DOHH2 (cell line): Measurements from ENCODE around the gene PLEKHG5.

Source experiments
- EZH2phosphoT487 ChIP-seq: fragments of 200-600 bp; sonication (generic); IDR thresholded peaks from 2 replicates; pipeline ENCODE4 v1.6.1; 2017; ENCODE audit warnings: borderline replicate concordance, mild to moderate bottlenecking, antibody characterized with exemption, low read length, moderate library complexity, mixed read lengths
- TF ChIP-seq, protein P1 (sequence below): fragments of 200-600 bp; sonication (generic); IDR thresholded peaks from one replicate; pipeline ENCODE4 v1.5.1; 2014; ENCODE audit warnings: antibody characterized with exemption, mild to moderate bottlenecking, low read depth, low read length; ENCODE audit not compliant: poor library complexity, severe bottlenecking

- TF ChIP-seq EZH2phosphoT487 = no peak
- TF ChIP-seq, protein P1, sequence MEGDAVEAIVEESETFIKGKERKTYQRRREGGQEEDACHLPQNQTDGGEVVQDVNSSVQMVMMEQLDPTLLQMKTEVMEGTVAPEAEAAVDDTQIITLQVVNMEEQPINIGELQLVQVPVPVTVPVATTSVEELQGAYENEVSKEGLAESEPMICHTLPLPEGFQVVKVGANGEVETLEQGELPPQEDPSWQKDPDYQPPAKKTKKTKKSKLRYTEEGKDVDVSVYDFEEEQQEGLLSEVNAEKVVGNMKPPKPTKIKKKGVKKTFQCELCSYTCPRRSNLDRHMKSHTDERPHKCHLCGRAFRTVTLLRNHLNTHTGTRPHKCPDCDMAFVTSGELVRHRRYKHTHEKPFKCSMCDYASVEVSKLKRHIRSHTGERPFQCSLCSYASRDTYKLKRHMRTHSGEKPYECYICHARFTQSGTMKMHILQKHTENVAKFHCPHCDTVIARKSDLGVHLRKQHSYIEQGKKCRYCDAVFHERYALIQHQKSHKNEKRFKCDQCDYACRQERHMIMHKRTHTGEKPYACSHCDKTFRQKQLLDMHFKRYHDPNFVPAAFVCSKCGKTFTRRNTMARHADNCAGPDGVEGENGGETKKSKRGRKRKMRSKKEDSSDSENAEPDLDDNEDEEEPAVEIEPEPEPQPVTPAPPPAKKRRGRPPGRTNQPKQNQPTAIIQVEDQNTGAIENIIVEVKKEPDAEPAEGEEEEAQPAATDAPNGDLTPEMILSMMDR = no peak
These were observed 23.5 kb downstream of the PLEKHG5 start for GRCh38 chr1:6467744-6468688.
